ENCODE measurements around the gene FEV.

GRCh38 chr2:218956039-218956438 lies 28.9 kb downstream of the FEV start:
- TF ChIP-seq CTCF (IDR thresholded peaks at IDR 0.05 in 8 of 11, conservative IDR thresholded peaks at IDR 0.05 in 3 of 11) (no peak), POLR2A (IDR thresholded peaks at IDR 0.05) (no peak), POLR2AphosphoS5 (IDR thresholded peaks at IDR 0.05) (no peak)
